GM18499 (cell line): ENCODE results near the gene PPT1.
"Not testable (repeated sequence)": the region's sequence is repeated elsewhere in the genome, so short reads cannot be mapped to it uniquely, and the experiment has no call there.

ENCODE experiments used
- ATAC-seq: cut with Tn5 transposase; IDR thresholded peaks from one replicate; pipeline ENCODE4 v1.9.1; 2021; ENCODE audit warnings: moderate number of reproducible peaks; ENCODE audit not compliant: insufficient read depth, unreplicated experiment

The PPT1 gene

DNA sequence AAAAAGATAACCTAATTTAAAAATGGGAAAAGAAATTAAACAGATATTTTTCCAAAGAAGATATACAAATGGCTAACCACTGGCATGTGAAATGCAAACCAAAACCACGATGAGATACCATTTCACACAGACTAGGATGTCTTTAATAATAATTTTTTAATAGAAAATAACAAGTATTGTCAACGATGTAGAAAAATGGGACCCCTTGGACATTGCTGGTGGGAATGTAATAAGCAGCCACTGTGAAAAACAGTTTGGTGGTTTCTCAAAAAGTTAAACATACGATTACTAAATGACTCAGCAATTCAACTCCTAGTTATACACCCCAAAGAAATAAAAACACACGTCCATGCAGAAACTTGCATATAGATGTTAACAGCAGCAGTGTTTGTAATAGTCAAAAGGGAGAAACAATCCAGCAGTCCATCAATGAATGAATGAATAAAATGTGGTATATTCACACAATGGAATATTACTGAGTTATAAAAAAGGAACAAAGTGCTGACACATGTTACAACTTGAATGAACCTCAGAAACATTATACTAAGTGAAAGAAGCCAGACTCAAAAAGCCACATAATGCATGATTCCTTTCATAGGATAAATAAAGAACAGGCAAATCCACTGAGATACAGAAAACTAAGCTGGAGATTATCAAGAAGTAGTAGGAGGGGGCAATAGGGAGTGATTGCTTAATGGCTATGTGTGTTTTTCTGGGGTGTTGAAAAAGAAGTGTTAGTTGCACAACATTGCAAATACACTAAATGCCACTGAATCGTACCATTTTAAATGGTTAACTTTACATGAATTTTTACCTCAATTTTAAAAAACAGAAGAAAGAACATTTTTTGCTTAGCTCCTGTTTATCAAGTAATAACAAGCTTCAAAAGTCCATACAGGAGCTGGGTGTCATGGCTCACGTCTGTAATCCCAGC lies 4.1 kb downstream of the PPT1 start:
- ATAC-seq = no peak

- no peak for ATAC-seq
Measured at GRCh38 chr1:40092241-40092640, 4.8 kb downstream of the PPT1 start.

- no peak for ATAC-seq
Measured at GRCh38 chr1:40090652-40091355, 6.2 kb downstream of the PPT1 start.

DNA sequence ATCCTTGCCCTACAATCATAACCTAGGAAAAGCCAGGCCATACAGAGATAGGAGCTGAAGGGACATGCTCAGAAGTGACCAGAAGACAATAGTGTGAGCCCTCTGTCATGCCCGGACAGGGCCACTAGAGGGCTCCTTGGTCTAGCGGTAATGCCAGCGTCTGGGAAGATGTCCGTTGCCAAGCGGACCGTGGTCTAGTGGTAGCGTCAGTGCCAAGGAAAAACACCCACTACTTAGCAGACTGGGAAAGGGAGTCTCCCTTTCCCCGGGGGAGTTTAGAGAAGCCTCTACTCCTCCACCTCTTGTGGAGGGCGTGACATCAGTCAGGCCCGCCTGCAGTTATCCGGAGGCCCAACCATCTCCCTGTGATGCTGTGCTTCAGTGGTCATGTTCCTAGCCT lies 12.3 kb downstream of the PPT1 start:
- not testable (repeated sequence) for ATAC-seq

DNA sequence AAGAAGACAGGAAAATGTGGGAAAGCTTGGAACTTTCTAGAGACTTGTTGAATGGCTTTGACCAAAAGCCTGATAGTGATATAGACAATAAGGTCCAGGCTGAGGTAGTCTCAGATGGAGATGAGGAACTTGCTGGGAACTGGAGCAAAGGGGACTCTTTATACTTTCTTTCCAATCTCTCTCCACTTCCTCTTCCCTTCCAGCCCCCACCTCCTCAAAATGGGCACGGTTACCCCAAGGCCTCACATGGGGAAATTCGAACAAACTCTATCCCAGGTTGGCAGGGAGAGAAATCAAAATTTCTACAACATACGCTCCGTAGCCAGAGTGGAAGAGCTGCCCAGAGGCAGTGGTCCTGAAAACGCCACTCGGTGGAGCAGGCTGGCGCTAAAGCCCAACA lies 15.2 kb downstream of the PPT1 start:
- no peak for ATAC-seq

DNA sequence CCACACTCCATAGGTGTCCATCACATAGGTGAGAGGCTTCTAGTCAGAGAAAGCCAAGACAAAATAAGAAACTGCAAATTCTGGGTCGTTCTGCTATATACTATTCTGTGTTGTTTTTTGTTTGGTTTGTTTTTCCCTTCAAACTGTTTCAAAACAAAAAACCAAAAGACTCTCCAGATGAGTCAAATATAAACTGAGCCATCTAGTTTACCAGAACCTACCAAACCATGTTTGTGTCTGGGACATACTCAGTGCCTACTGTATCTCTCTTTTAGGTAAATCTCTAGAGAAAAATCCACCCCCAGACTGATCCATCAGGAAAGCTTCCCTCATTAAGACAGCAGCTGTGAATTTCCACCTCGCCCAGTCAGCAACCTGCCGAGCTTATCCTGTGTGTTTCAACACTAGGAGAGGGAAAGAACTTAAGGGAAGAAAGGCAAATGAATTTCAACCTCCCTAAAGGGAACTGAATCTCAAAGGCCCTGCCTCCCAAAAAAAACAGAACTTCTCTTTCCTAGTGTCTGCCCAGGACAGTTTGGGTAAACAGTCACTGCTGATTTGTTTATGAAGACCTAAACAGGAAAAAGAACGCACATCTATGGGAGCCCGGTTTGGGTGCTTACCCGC lies 17.2 kb downstream of the PPT1 start:
- ATAC-seq = no peak

DNA sequence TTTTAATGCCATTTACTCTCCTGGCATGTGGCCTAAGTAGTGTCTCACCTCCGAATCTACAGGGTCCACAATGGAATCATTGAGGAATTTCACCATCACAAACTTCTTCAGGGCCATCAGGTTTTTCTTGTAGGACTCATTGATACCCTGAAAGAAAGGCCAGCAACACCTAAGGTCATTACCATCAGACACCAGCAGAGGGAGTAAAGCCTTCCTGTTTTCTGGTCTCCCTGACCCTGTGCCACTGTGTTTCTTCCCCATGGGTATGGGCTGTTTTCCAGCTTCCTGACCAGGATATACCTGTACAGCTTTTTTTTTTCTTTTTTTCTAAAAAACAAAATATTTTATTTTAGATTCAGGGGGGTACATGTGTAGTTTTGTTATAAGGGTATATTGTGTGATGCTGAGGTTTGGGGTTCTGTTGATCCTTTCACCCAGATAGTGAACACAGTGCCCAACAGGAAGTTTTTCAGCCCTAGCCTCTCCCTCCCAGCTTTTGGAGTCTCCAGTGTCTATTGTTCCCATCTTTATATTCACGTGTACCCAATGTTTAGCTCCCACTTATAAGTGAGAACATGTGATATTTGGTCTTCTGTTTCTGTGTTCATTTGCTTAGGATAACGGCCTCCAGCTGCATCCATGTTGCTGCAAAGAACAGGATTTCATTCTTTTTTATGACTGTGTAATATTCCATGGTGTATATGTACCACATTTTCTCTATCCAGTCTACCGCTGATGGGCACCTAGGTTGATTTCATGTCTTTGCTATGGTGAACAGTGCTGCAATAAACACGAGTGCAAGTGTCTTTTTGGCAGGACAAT lies 18.3 kb downstream of the PPT1 start:
- no peak for ATAC-seq

GRCh38 chr1:40076895-40077312 lies 20.1 kb downstream of the PPT1 start:
- no peak for ATAC-seq

DNA sequence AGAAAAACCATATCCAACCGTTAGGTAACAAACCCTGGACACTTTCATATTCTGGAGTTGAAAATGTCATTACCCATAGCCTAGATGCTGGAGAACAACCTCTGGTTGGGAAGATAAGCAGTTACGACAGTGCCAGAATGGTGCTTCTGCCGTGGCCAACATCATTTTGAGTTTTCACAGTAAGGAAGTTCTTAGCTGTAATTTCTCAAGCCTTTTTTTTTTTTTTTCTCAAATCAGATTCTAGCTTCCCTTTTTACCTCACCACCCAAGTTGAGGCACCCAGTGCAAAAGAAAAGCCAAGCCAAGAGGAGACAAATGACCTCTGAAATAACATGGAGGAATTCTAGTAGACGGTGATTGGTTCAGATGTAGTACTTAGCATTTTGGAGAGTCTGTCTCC lies 21.8 kb downstream of the PPT1 start:
- no peak for ATAC-seq

DNA sequence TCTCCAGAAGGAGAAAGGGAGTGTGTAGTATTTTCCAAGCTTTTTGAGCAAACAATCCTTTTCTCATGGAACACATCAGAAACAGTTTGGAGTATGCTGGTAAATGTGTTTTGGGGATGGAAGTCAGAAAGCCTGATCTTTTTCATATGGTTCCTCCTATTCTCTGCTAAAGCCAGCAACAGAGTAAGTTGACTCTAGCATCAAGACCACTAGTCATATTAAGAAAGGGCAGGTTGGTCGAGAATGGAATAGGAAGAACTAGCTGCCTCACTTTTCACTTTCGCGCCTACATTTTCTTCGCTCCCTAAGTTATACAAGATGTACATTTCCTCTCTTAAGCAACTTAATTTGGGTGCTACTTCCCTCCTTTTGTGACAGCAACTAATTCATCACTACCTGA lies 24.0 kb downstream of the PPT1 start:
- no peak for ATAC-seq

DNA sequence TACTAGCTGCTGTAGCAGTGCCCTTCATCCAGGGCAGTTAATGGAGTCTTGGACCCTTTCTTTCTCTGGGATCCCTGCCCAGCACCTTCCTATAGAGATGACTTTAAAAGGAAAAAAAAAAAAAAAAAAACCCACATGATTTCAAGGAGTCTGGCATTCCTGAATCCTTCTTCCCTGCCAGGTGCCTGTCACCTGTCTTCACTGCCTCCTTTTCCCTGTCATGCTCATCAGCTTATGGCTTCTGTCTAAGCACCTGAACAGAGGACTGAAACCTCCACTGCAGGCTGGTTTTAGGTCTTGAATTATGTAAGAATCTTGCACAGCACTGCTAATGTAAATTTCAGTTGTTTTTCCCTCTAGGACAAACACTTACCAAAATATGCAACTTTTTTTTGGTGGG lies 24.9 kb downstream of the PPT1 start:
- ATAC-seq = no peak

GRCh38 chr1:40067851-40068250 lies 29.2 kb downstream of the PPT1 start:
- ATAC-seq = no peak

DNA sequence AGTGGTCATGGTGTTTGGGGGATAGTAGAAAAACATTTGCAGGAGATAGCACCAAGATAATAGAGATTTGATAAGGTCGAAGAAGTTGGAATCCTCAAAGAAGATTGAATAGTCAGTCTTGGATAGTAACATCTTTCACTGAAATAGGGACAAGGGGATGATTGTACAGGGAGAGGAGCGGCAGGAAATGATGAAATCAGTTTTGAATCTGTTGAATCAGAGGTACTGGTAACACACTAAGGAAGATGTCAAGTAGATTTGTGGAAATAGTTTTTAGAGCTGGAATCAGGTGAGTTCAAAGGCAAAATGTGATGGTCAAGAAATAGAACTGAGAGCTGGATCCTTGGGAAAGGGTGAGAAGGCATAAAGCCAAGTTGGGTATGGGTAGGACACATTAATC lies 30.0 kb downstream of the PPT1 start:
- no peak for ATAC-seq

DNA sequence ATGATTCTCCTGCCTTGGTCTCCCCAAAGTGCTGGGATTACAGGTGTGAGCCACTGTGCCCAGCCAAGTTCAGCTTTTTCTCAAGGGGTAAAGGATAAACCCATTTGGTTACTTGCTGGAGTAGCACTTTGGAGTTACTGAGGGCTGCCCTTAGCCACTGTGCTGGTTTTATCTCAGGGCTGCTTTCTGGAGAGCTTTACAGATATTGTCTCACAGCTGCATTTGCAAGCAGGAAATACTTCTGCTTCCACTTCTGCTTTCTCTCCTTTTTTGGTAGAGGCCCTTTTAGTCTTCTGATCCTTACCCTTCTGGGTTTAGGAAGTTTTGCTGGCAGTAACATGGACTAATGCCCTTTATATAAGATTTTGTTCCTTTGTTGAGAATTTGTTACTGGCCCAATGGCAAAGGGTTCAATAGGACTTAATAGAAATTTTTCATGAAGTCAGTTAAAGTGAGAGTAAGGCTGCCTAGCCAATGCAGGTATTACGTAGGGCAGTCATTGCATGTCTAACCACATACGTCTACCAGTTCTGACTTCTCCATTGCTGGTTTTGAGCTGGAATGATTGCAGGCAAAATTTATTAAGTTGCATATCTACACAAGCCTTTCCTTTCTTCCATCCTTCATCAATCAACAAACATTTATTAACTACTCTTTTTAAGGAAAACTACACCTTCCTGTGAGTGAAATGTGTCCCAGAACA lies 32.1 kb downstream of the PPT1 start:
- ATAC-seq = no peak

DNA sequence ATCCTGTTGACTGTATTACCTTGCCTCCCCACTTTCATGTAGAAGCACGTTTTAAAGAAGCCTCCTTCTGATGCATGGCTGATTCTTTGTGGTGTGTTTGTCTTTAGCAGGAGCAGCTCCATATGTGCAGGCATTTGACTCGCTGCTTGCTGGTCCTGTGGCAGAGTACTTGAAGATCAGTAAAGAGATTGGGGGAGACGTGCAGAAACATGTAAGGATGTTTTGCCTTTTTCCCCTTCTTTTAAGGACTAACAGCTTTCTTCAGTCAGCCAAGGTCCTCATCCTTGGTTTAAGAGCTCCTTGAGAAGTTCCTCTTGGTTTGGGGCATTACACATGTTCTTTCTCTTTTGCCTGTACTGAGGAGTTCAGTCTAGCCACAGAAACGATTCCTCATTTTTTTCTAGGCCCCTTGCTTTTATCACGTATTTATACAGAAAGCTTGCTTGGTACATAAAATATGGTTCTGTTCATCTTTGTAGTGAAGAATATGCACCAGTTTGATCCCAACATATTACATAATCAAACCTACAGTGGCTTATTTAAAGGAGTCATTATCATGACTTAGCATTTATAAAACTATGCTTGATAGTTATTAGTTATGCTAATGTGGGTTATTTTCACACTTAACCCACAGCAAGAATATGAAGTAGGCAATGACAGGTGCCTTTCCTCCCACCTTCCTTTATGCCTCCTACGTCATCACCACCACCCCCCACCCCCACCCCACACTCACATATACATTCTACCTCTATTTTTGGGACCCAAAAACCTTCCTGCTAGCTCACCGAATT lies 36.9 kb downstream of the PPT1 start:
- no peak for ATAC-seq

- no peak for ATAC-seq
Measured at GRCh38 chr1:40059338-40059959, 37.6 kb downstream of the PPT1 start.

DNA sequence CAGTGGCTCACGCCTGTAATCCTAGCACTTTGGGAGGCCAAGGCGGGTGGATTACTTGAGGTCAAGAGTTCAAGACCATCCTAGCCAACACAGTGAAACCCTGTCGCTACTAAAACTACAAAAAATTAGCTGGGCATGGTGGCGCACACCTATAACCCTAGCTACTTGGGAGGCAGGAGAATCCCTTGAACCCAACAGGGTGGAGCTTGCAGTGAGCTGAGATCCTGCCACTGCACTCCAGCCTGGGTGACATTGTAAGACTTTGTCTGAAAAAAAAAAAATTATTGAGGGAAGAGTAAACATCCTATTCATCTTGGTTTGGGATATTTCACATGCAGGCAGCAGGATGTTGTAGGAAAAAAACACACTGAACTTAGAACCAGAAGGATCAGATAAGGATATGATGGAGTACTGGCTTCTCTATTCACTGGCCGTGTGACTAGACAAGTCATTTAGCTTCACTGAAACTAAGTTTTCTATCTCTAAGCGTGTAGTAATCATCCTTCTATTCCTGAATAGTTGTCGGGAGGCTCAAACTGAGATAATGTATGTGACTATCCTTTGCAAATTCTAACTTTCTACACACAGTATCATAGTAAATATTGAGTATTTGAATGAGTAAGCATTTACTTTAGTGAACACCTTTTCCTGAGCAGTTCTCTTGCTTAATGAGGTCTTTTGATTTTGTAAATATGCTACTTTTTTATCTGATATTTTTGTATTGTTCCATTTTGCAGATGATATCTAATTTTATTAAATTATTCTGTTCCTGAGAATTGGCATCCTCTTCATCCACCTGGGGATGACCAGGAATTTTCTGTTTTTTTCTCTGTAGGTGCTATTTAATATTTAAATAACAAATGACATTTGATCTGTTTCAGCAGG lies 38.4 kb downstream of the PPT1 start:
- ATAC-seq = no peak

DNA sequence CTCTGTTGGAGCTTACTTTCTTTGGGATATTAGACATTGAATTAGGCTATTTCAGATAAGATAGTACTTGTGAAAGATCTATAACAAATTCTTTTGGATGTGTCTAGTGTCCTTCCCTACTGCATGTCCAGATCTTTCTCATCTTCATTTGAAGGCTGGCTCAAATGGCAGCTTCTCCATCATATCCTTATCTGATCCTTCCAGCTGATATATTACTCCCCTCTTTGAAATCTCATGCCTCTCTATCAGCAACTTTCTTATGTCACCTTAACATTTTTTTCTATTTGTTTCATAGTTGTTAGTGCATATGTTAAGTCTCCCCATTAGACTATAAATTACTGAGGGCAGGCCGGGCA lies 39.0 kb downstream of the PPT1 start:
- no peak for ATAC-seq
